22Rv1 (cell line): Measurements from ENCODE around the gene TPM2.

ENCODE experiments used
- H3K27ac ChIP-seq: fragments of 450-650 bp; 2 replicates; pipeline ENCODE4 v1.5.1; 2017
- ZFX ChIP-seq: fragments of 450-650 bp; IDR thresholded peaks from 2 replicates; pipeline ENCODE4 v1.6.1; 2017; ENCODE audit warnings: antibody characterized with exemption, borderline replicate concordance
- TF ChIP-seq, protein P1 (sequence below): fragments of 450-650 bp; IDR thresholded peaks from 2 replicates; pipeline ENCODE4 v1.5.1; 2017; ENCODE audit warnings: mild to moderate bottlenecking

Gene TPM2

GRCh38 chr9:35665471-35665818 is 24.3 kb downstream of the TPM2 start:
- H3K27ac ChIP-seq, result peak overlapping the region; percentile 91
- TF ChIP-seq, protein P1, sequence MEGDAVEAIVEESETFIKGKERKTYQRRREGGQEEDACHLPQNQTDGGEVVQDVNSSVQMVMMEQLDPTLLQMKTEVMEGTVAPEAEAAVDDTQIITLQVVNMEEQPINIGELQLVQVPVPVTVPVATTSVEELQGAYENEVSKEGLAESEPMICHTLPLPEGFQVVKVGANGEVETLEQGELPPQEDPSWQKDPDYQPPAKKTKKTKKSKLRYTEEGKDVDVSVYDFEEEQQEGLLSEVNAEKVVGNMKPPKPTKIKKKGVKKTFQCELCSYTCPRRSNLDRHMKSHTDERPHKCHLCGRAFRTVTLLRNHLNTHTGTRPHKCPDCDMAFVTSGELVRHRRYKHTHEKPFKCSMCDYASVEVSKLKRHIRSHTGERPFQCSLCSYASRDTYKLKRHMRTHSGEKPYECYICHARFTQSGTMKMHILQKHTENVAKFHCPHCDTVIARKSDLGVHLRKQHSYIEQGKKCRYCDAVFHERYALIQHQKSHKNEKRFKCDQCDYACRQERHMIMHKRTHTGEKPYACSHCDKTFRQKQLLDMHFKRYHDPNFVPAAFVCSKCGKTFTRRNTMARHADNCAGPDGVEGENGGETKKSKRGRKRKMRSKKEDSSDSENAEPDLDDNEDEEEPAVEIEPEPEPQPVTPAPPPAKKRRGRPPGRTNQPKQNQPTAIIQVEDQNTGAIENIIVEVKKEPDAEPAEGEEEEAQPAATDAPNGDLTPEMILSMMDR, result peak; percentile 32
- TF ChIP-seq ZFX, result no peak

- TF ChIP-seq, protein P1, result peak; percentile 77
- no peak for TF ChIP-seq ZFX
- peak within 1 kb of the TSS; percentile 91 for H3K27ac ChIP-seq
Observed at GRCh38 chr9:35664531-35665470, 24.9 kb downstream of the TPM2 start, which contains the start of gene ARHGEF39. TSS of gene ARHGEF39 (minus strand) at chr9:35665195. CDS start at chr9:35665169, 26 bp downstream.

- H3K27ac ChIP-seq, result peak overlapping the region; percentile 89
- TF ChIP-seq, protein P1, result no peak
- no peak for TF ChIP-seq ZFX
Observed at GRCh38 chr9:35662437-35662836, 27.3 kb downstream of the TPM2 start.

GRCh38 chr9:35661756-35662350 is 27.9 kb downstream of the TPM2 start:
- TF ChIP-seq ZFX, result no peak
- TF ChIP-seq, protein P1, result no peak
- peak overlapping the region; percentile 89 for H3K27ac ChIP-seq

- TF ChIP-seq, protein P1, result peak; percentile 33; the same call in 1 of the 2 replicates
- TF ChIP-seq ZFX, result no peak
- H3K27ac ChIP-seq, result peak overlapping the region; percentile 89
Observed at GRCh38 chr9:35660966-35661415, 28.7 kb downstream of the TPM2 start.

- H3K27ac ChIP-seq, result peak overlapping the region; percentile 89
- TF ChIP-seq ZFX, result no peak
- TF ChIP-seq, protein P1, result no peak
Observed at GRCh38 chr9:35659340-35659739, 30.4 kb downstream of the TPM2 start.

GRCh38 chr9:35658968-35659220 is 30.8 kb downstream of the TPM2 start:
- peak overlapping the region; percentile 89 for H3K27ac ChIP-seq
- TF ChIP-seq, protein P1, result no peak
- TF ChIP-seq ZFX, result no peak
